IMR-90 (cell line): ENCODE results near the gene CKS1B. TPM values are rescaled to one million over a fixed set of nuclear protein-coding genes. Genes with fewer than 3 reads are reported as not detected.

Experiments used
- ATAC-seq: fragments of 200-7000 bp; cut with Tn5 transposase; 2 replicates; pipeline ENCODE4 v1.9.1; 2020; ENCODE audit warnings: low read depth, mild to moderate bottlenecking, moderate library complexity
- BruUV-seq: library from RNA; stranded (reverse); fragments of 400-500 nt; replicated peaks from 2 replicates; lab custom pipeline; 2021; lab: Mats Ljungman, UMichigan
- CTCF ChIA-PET: fragments of 300-600 bp; formaldehyde crosslinking; extraction: SDS; loops from one replicate; lab custom pipeline; 2021; ENCODE audit warnings: antibody characterized with exemption; lab: Yijun Ruan, JAX
- POLR2A ChIA-PET: fragments of 300-600 bp; sonication (Branson Sonifier 250); formaldehyde crosslinking; loops from one replicate; lab custom pipeline; 2022; ENCODE audit warnings: antibody characterized with exemption; ENCODE audit not compliant: unreplicated experiment; lab: Charles Lee
- DNase-seq: peaks from one replicate; pipeline ENCODE4 v3.0.0; 2013
- H2AFZ ChIP-seq: replicated peaks from 2 replicates; pipeline ENCODE3; 2013; ENCODE audit warnings: low read length, mild to moderate bottlenecking; ENCODE audit not compliant: poor library complexity
- H2AK5ac ChIP-seq: 2 replicates; pipeline ENCODE4 v1.6.1; 2013; ENCODE audit warnings: low read depth, low read length, inconsistent platforms
- H2AK9ac ChIP-seq: replicated peaks from 2 replicates; pipeline ENCODE3; 2013; ENCODE audit warnings: mild to moderate bottlenecking, low read depth, low read length, moderate library complexity; ENCODE audit not compliant: poor library complexity
- H2BK120ac ChIP-seq: 2 replicates; pipeline ENCODE4 v1.6.1; 2013; ENCODE audit warnings: low read depth, low read length, inconsistent platforms
- H2BK15ac ChIP-seq: 3 replicates; pipeline ENCODE4 v1.6.1; 2013; ENCODE audit warnings: low read depth, low read length, inconsistent platforms
- H2BK20ac ChIP-seq: 2 replicates; pipeline ENCODE4 v1.6.1; 2013; ENCODE audit warnings: low read depth, mild to moderate bottlenecking, inconsistent platforms, low read length, moderate library complexity
- H2BK5ac ChIP-seq: 2 replicates; pipeline ENCODE4 v1.6.1; 2013; ENCODE audit warnings: mild to moderate bottlenecking, low read depth, low read length, inconsistent platforms; ENCODE audit not compliant: poor library complexity, severe bottlenecking
- H3K14ac ChIP-seq: replicated peaks from 2 replicates; pipeline ENCODE4 v1.6.1; 2013; ENCODE audit warnings: low read depth, low read length, inconsistent platforms
- H3K18ac ChIP-seq: 2 replicates; pipeline ENCODE4 v1.6.1; 2013; ENCODE audit warnings: low read depth, low read length, control low read depth
- H3K23ac ChIP-seq: 2 replicates; pipeline ENCODE4 v1.6.1; 2013; ENCODE audit warnings: low read depth, low read length, inconsistent platforms
- H3K27ac ChIP-seq: 2 replicates; pipeline ENCODE4 v1.5.1; 2013; ENCODE audit warnings: mild to moderate bottlenecking, control low read depth, low read length; ENCODE audit not compliant: insufficient read depth
- H3K27me3 ChIP-seq: 2 replicates; pipeline ENCODE4 v1.6.1; 2013; ENCODE audit warnings: low read length; ENCODE audit not compliant: control insufficient read depth, insufficient read depth
- H3K36me3 ChIP-seq: 2 replicates; pipeline ENCODE4 v1.6.1; 2013; ENCODE audit warnings: low read length, mixed read lengths; ENCODE audit not compliant: control insufficient read depth, insufficient read depth
- H3K4ac ChIP-seq: 2 replicates; pipeline ENCODE4 v1.6.1; 2013; ENCODE audit warnings: low read depth, low read length, inconsistent platforms
- H3K4me1 ChIP-seq: 2 replicates; pipeline ENCODE4 v1.6.1; 2013; ENCODE audit warnings: low read length, mixed read lengths; ENCODE audit not compliant: control insufficient read depth, insufficient read depth
- H3K4me2 ChIP-seq: 2 replicates; pipeline ENCODE4 v1.6.1; 2013; ENCODE audit warnings: low read depth, mild to moderate bottlenecking, control low read depth, low read length, moderate library complexity
- H3K4me3 ChIP-seq: 2 replicates; pipeline ENCODE4 v1.5.1; 2013; ENCODE audit warnings: low read depth, mild to moderate bottlenecking, control low read depth, low read length, moderate library complexity; ENCODE audit not compliant: insufficient read depth
- H3K56ac ChIP-seq: 2 replicates; pipeline ENCODE4 v1.6.1; 2013; ENCODE audit warnings: low read length, inconsistent platforms; ENCODE audit not compliant: insufficient read depth; ENCODE audit errors: extremely low read depth
- H3K79me1 ChIP-seq, 2 experiments: 2 replicates each; pipeline ENCODE4 v1.6.1; 2013; ENCODE audit warnings: low read length in 2 of 2, inconsistent platforms in 1 of 2, low read depth in 1 of 2
- H3K9ac ChIP-seq: 2 replicates; pipeline ENCODE4 v1.6.1; 2013; ENCODE audit warnings: low read depth, low read length, control low read depth
- H3K9me1 ChIP-seq: 2 replicates; pipeline ENCODE4 v1.6.1; 2013; ENCODE audit warnings: low read length, inconsistent platforms; ENCODE audit not compliant: insufficient read depth
- H3K9me3 ChIP-seq: 2 replicates; pipeline ENCODE4 v1.6.1; 2013; ENCODE audit warnings: low read length; ENCODE audit not compliant: control insufficient read depth, insufficient read depth
- H4K20me1 ChIP-seq: 2 replicates; pipeline ENCODE4 v1.6.1; 2013; ENCODE audit warnings: low read length, inconsistent platforms; ENCODE audit not compliant: insufficient read depth
- H4K5ac ChIP-seq: 2 replicates; pipeline ENCODE4 v1.6.1; 2013; ENCODE audit warnings: mild to moderate bottlenecking, low read depth, low read length, control low read depth
- H4K8ac ChIP-seq, 2 experiments: 2 replicates each; pipeline ENCODE4 v1.6.1; 2013; ENCODE audit warnings: low read depth in 2 of 2, low read length in 2 of 2, control low read depth in 1 of 2, inconsistent platforms in 1 of 2
- H4K91ac ChIP-seq: 2 replicates; pipeline ENCODE4 v1.6.1; 2013; ENCODE audit warnings: low read depth, low read length, inconsistent platforms; ENCODE audit not compliant: insufficient read depth
- BHLHE40 ChIP-seq: fragments of 150-350 bp; IDR thresholded peaks from 2 replicates; pipeline ENCODE4 v1.6.1; 2016; ENCODE audit warnings: mild to moderate bottlenecking, low read depth, low read length
- CEBPB ChIP-seq: IDR thresholded peaks from 2 replicates; pipeline ENCODE4 v1.6.1; 2012; ENCODE audit warnings: low read depth, low read length, improper control_type of control experiment
- CHD1 ChIP-seq: IDR thresholded peaks from 2 replicates; pipeline ENCODE4 v1.6.1; 2012; ENCODE audit warnings: low read depth, low read length, improper control_type of control experiment
- FOS ChIP-seq: fragments of 150-350 bp; IDR thresholded peaks from 2 replicates; pipeline ENCODE4 v1.6.1; 2016; ENCODE audit warnings: low read depth, low read length
- MAFK ChIP-seq: IDR thresholded peaks from 2 replicates; pipeline ENCODE4 v1.6.1; 2012; ENCODE audit warnings: low read depth, low read length, improper control_type of control experiment
- MAZ ChIP-seq: IDR thresholded peaks from 2 replicates; pipeline ENCODE4 v1.6.1; 2012; ENCODE audit warnings: low read depth, mild to moderate bottlenecking, low read length, improper control_type of control experiment, moderate library complexity, borderline replicate concordance
- NFE2L2 ChIP-seq: fragments of 150-350 bp; IDR thresholded peaks from 2 replicates; pipeline ENCODE4 v1.6.1; 2016; ENCODE audit warnings: low read depth, mild to moderate bottlenecking, low read length
- POLR2A ChIP-seq: IDR thresholded peaks from 2 replicates; pipeline ENCODE4 v1.6.1; 2012; ENCODE audit warnings: mild to moderate bottlenecking, low read depth, low read length
- RAD21 ChIP-seq: IDR thresholded peaks from 2 replicates; pipeline ENCODE4 v1.6.1; 2012; ENCODE audit warnings: low read length, improper control_type of control experiment
- RCOR1 ChIP-seq: IDR thresholded peaks from 2 replicates; pipeline ENCODE4 v1.6.1; 2012; ENCODE audit warnings: mild to moderate bottlenecking, low read length, improper control_type of control experiment; ENCODE audit not compliant: insufficient replicate concordance
- RFX5 ChIP-seq: IDR thresholded peaks from 2 replicates; pipeline ENCODE4 v1.8.0; 2012; ENCODE audit warnings: low read depth, mild to moderate bottlenecking, low read length, moderate library complexity
- SMC3 ChIP-seq: fragments of 150-350 bp; IDR thresholded peaks from 2 replicates; pipeline ENCODE4 v1.6.1; 2016; ENCODE audit warnings: low read depth, mild to moderate bottlenecking, antibody characterized with exemption, low read length, moderate library complexity
- WGBS, 2 experiments: methylation state at CpG; one replicate each; pipeline versions ENCODE4 v1.1.5 to v1.1.7; 2013; ENCODE audit warnings: missing lambda C conversion rate in 2 of 2; ENCODE audit not compliant: insufficient read length in 1 of 2; ENCODE audit errors: extremely low coverage in 2 of 2; 5-methylcytosine and 5-hydroxymethylcytosine counted together
- dilution Hi-C: fragments of 300-500 bp; cut with HindIII; formaldehyde crosslinking; loops from one replicate; pipeline ENCODE4 v1.14.3; 2018; ENCODE audit warnings: low sequenced_read_pairs; ENCODE audit not compliant: unreplicated experiment
- in situ Hi-C: fragments of 300-500 bp; cut with MboI; formaldehyde crosslinking; loops from 3 replicates; pipeline ENCODE4 v1.14.3; 2019; ENCODE audit warnings: low sequenced_read_pairs, inconsistent platforms, mixed read lengths
- intact Hi-C: fragments of 100-400 bp; cut with micrococcal nuclease; formaldehyde crosslinking; loops from 2 replicates; pipeline ENCODE4 v1.10.0; 2022
- polyA plus RNA-seq, 3 experiments: library from polyadenylated mRNA; depleted of rRNA; stranded (reverse); fragments of >200 nt; gene quantifications; 2 replicates each; pipeline ENCODE4 v1.2.3, GENCODE V29; 2012; ENCODE audit warnings: low replicate concordance in 1 of 3
- total RNA-seq: library from RNA; depleted of rRNA; stranded (reverse); fragments of >200 nt; gene quantifications from 2 replicates; pipeline ENCODE4 v1.2.3, GENCODE V29; 2012
- TF ChIP-seq, protein P1 (sequence below): fragments of 150-350 bp; IDR thresholded peaks from 2 replicates; pipeline ENCODE4 v1.6.1; 2016; ENCODE audit warnings: low read depth, mild to moderate bottlenecking, low read length, moderate library complexity, borderline replicate concordance
- TF ChIP-seq, protein P2 (sequence below): fragments of 150-350 bp; IDR thresholded peaks from 2 replicates; pipeline ENCODE4 v1.6.1; 2017; ENCODE audit warnings: mild to moderate bottlenecking, antibody characterized with exemption, low read length, low read depth
- TF ChIP-seq, protein P3 (sequence below): conservative IDR thresholded peaks from 2 replicates; pipeline ENCODE4 v1.5.1; 2012; ENCODE audit warnings: mild to moderate bottlenecking, low read depth, low read length, improper control_type of control experiment

The CKS1B gene
- total and polyA plus RNA-seq, 2 of the 4 experiments (the other 2 are of a cell fraction): 140 to 195 TPM

DNA sequence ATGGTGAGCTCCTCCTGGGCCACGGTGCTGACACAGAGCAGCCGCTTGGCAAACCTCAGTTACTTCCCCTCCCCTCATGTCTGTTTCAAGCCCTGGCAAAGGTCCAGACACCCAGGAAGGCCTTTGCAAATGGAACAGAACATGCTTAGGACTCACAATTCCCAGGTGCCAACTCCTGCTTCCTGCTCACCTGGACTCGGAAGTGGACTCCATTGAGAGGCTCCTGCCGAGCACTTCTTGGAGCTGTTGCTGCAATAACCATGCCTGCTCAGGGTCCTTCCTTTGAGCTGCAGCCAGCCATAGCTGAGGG lies 48.4 kb downstream of the CKS1B start (continued):
- TF ChIP-seq MAZ (no peak), RFX5 (no peak), POLR2A (no peak), CEBPB (no peak)

DNA sequence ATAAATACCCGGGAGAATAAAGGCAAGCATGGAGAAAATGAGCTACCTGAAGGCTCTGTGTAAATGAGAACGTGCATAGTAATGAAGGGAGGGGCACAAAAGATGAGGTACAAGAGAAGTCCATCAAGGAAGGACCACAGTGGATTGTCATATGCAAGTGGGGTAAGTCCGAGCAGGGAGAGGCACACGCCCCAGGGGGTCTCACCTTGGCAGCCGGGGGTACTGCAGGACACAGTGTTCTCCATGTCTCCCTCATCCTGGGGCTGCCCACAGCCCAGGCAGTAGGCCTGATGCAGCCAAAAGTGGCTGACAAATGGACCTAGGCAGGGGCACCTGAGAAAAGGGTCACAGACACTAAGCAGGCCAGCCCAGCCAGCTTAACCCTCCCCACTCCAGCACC lies 49.1 kb downstream of the CKS1B start:
- Histone ChIP-seq H3K4me3 (no peak overlapping the region), H4K8ac (no peak overlapping the region), H4K20me1 (no peaks in the 10 kb centered on the region), H3K4ac (no peak overlapping the region), H2AK9ac (no peak overlapping the region), H3K79me1 (no peaks in the 10 kb centered on the region), H3K14ac (no peak overlapping the region), H3K4me1 (peaks cover 3% of the 10 kb centered on the region; the same call in 1 of the 2 replicates), H3K9ac (no peak overlapping the region), H3K18ac (no peak overlapping the region), H3K4me2 (no peak overlapping the region), H4K91ac (no peak overlapping the region), H2BK120ac (no peak overlapping the region), H3K9me3 (no peaks in the 10 kb centered on the region), H2AFZ (no peak overlapping the region), H3K56ac (no peak overlapping the region), H3K36me3 (no peaks in the 10 kb centered on the region), H3K9me1 (peaks cover 4% of the 10 kb centered on the region), H2BK5ac (no peak overlapping the region), H4K5ac (no peak overlapping the region), H3K23ac (no peak overlapping the region), H2BK20ac (no peak overlapping the region), H3K27me3 (peaks cover 2% of the 10 kb centered on the region; the same call in 1 of the 2 replicates), H3K27ac (no peak overlapping the region), H2BK15ac (no peak overlapping the region), H2AK5ac (no peak overlapping the region)
- DNase-seq (no peak), ATAC-seq (no peak)
- no CpG with 5 or more reads among the region's 5 CpGs for WGBS, 2 experiments
- ChIA-PET POLR2A (no interaction called here), CTCF (no interaction called here)
- no TSS peak for BruUV-seq
- in situ Hi-C loops (no loop called here), dilution Hi-C loops (no loop called here), intact Hi-C loops (no loop called here)
- TF ChIP-seq POLR2A (no peak), RCOR1 (no peak), MAZ (no peak), NFE2L2 (no peak), RAD21 (no peak), SMC3 (no peak), FOS (no peak), CEBPB (no peak), BHLHE40 (no peak), CHD1 (no peak), MAFK (no peak), RFX5 (no peak)
- TF ChIP-seq, protein P1, sequence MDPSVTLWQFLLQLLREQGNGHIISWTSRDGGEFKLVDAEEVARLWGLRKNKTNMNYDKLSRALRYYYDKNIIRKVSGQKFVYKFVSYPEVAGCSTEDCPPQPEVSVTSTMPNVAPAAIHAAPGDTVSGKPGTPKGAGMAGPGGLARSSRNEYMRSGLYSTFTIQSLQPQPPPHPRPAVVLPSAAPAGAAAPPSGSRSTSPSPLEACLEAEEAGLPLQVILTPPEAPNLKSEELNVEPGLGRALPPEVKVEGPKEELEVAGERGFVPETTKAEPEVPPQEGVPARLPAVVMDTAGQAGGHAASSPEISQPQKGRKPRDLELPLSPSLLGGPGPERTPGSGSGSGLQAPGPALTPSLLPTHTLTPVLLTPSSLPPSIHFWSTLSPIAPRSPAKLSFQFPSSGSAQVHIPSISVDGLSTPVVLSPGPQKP: no peak
- TF ChIP-seq, protein P2, sequence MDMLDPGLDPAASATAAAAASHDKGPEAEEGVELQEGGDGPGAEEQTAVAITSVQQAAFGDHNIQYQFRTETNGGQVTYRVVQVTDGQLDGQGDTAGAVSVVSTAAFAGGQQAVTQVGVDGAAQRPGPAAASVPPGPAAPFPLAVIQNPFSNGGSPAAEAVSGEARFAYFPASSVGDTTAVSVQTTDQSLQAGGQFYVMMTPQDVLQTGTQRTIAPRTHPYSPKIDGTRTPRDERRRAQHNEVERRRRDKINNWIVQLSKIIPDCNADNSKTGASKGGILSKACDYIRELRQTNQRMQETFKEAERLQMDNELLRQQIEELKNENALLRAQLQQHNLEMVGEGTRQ: no peak
- TF ChIP-seq, protein P3, sequence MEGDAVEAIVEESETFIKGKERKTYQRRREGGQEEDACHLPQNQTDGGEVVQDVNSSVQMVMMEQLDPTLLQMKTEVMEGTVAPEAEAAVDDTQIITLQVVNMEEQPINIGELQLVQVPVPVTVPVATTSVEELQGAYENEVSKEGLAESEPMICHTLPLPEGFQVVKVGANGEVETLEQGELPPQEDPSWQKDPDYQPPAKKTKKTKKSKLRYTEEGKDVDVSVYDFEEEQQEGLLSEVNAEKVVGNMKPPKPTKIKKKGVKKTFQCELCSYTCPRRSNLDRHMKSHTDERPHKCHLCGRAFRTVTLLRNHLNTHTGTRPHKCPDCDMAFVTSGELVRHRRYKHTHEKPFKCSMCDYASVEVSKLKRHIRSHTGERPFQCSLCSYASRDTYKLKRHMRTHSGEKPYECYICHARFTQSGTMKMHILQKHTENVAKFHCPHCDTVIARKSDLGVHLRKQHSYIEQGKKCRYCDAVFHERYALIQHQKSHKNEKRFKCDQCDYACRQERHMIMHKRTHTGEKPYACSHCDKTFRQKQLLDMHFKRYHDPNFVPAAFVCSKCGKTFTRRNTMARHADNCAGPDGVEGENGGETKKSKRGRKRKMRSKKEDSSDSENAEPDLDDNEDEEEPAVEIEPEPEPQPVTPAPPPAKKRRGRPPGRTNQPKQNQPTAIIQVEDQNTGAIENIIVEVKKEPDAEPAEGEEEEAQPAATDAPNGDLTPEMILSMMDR: no peak
